Measurements from ENCODE around the gene ALAS1. TPM values are rescaled to one million over a fixed set of nuclear protein-coding genes. Genes with fewer than 3 reads are reported as not detected.

The ALAS1 gene
- total RNA-seq, 6 donors from 2014 or later: 53.2 to 97.3 (median 74.0) TPM

GRCh38 chr3:52248816-52249547, 51.0 kb downstream of the ALAS1 start:
- no peak for TF ChIP-seq EP300 (IDR thresholded peaks at IDR 0.05)
- no peak for TF ChIP-seq POLR2AphosphoS5 (IDR thresholded peaks at IDR 0.05)
- no peak for TF ChIP-seq POLR2A (IDR thresholded peaks at IDR 0.05)
- no peak for TF ChIP-seq CTCF (IDR thresholded peaks at IDR 0.05)
- no peak for ATAC-seq (ENCODE audit: low FRiP score in 2 of 2)
- no peak overlapping the region for H3K4me3 ChIP-seq
- H3K27ac ChIP-seq: peak overlapping the region in 2 of 4 donors; percentile 2 to 95
- peaks cover 24 to 61% (median 35%) of the 10 kb centered on the region in 4 donors for H3K4me1 ChIP-seq
- peaks cover 0 to 62% (median 26%) of the 10 kb centered on the region in 4 donors for H3K36me3 ChIP-seq
- H3K27me3 ChIP-seq: no peaks in the 10 kb centered on the region
- H3K9me3 ChIP-seq: no peaks in the 10 kb centered on the region
- WGBS, 2 donors: 68 to 69% methylated on average over 10 of the region's 10 CpGs
- DNase-seq: no peak

GRCh38 chr3:52249683-52250082, 51.7 kb downstream of the ALAS1 start:
- DNase-seq (no peak), ATAC-seq (ENCODE audit: low FRiP score in 2 of 2) (no peak)
- no peaks in the 10 kb centered on the region for H3K27me3 ChIP-seq
- H3K36me3 ChIP-seq: peaks cover 0 to 69% (median 30%) of the 10 kb centered on the region in 4 donors
- peaks cover 18 to 64% (median 31%) of the 10 kb centered on the region in 4 donors for H3K4me1 ChIP-seq
- 87 to 90% methylated on average over 2 to 6 of the region's 6 CpGs for WGBS, 2 donors
- no peaks in the 10 kb centered on the region for H3K9me3 ChIP-seq
- no peak overlapping the region for H3K27ac ChIP-seq
- TF ChIP-seq POLR2A (IDR thresholded peaks at IDR 0.05) (no peak), POLR2AphosphoS5 (IDR thresholded peaks at IDR 0.05) (no peak), EP300 (IDR thresholded peaks at IDR 0.05) (no peak), CTCF (IDR thresholded peaks at IDR 0.05) (no peak)
- no peak overlapping the region for H3K4me3 ChIP-seq

GRCh38 chr3:52250122-52250521, 52.2 kb downstream of the ALAS1 start:
- DNase-seq: no peak
- TF ChIP-seq EP300 (IDR thresholded peaks at IDR 0.05) (no peak), POLR2A (IDR thresholded peaks at IDR 0.05) (no peak), POLR2AphosphoS5 (IDR thresholded peaks at IDR 0.05) (no peak), CTCF (IDR thresholded peaks at IDR 0.05) (no peak)
- Histone ChIP-seq H3K27ac (no peak overlapping the region), H3K4me3 (no peak overlapping the region), H3K9me3 (no peaks in the 10 kb centered on the region), H3K36me3 (peaks cover 0 to 73% (median 32%) of the 10 kb centered on the region in 4 donors), H3K4me1 (peaks cover 14 to 61% (median 27%) of the 10 kb centered on the region in 4 donors), H3K27me3 (no peaks in the 10 kb centered on the region)
- 100% methylated on average over 1 of the region's 1 CpG for WGBS, 2 donors
- no peak for ATAC-seq (ENCODE audit: low FRiP score in 2 of 2)

- TF ChIP-seq CTCF (IDR thresholded peaks at IDR 0.05) (no peak), POLR2AphosphoS5 (IDR thresholded peaks at IDR 0.05) (peak; percentile 22 to 51), EP300 (IDR thresholded peaks at IDR 0.05) (peak in 1 of 4 donors; percentile 15), POLR2A (IDR thresholded peaks at IDR 0.05) (no peak)
- DNase-seq (peak in 1 of 2 donors; percentile 74), ATAC-seq (ENCODE audit: low FRiP score in 2 of 2) (peak; percentile 88)
- WGBS, 2 donors: 67 to 80% methylated on average over 8 to 12 of the region's 12 CpGs
- H3K27me3 ChIP-seq: no peaks in the 10 kb centered on the region
- H3K27ac ChIP-seq: peak overlapping the region; percentile 41 to 65 (median 54)
- H3K36me3 ChIP-seq: peaks cover 31 to 100% (median 60%) of the 10 kb centered on the region in 4 donors
- peaks cover 3 to 32% (median 10%) of the 10 kb centered on the region in 4 donors for H3K4me1 ChIP-seq
- H3K9me3 ChIP-seq: no peaks in the 10 kb centered on the region
- H3K4me3 ChIP-seq: no peak overlapping the region
Measured at GRCh38 chr3:52253314-52254304, 55.6 kb downstream of the ALAS1 start.
